ENCODE data around the gene RGS17. TPM values are rescaled to one million over a fixed set of nuclear protein-coding genes. Genes with fewer than 3 reads are reported as not detected.

RGS17 gene
- total and polyA plus RNA-seq, 2 of the 13 experiments (the other 11 are each of a cell fraction or from before 2014, with no cell fraction given): 0.04 TPM; not detected in 1

DNA sequence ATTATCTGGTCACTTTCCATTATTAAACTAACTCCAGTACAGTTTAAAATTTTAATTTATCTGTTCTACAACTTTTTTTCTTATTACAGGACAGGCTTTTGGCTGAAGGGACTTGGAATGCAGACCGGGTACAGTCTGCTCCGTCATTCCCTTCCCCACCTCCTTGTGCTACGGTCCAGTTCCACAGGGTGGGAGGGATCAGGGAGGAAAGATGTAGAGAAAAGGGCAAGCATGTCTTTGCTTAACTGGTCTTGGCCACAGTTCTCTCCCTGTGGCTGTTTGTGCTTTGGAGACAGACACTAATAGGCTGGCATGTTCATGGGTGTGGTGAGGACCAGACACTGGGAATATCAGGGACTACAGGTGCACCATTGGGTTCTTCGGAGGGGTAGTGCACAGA is 12.1 kb upstream of the RGS17 start (continued):
- TF ChIP-seq, protein P1, sequence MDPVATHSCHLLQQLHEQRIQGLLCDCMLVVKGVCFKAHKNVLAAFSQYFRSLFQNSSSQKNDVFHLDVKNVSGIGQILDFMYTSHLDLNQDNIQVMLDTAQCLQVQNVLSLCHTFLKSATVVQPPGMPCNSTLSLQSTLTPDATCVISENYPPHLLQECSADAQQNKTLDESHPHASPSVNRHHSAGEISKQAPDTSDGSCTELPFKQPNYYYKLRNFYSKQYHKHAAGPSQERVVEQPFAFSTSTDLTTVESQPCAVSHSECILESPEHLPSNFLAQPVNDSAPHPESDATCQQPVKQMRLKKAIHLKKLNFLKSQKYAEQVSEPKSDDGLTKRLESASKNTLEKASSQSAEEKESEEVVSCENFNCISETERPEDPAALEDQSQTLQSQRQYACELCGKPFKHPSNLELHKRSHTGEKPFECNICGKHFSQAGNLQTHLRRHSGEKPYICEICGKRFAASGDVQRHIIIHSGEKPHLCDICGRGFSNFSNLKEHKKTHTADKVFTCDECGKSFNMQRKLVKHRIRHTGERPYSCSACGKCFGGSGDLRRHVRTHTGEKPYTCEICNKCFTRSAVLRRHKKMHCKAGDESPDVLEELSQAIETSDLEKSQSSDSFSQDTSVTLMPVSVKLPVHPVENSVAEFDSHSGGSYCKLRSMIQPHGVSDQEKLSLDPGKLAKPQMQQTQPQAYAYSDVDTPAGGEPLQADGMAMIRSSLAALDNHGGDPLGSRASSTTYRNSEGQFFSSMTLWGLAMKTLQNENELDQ (CRISPR knock-in tag; IDR thresholded peaks at IDR 0.05; ENCODE audit: borderline replicate concordance): no peak
- no peak for TF ChIP-seq GABPA (IDR thresholded peaks at IDR 0.05; ENCODE audit: low read depth, low read length)
- TF ChIP-seq GABPA (CRISPR knock-in tag; IDR thresholded peaks at IDR 0.05; ENCODE audit: low read depth): no peak
- TF ChIP-seq ZNF773 (CRISPR knock-in tag; IDR thresholded peaks at IDR 0.05; ENCODE audit: borderline replicate concordance): no peak
- TF ChIP-seq ZSCAN12 (CRISPR knock-in tag; IDR thresholded peaks at IDR 0.05): no peak

DNA sequence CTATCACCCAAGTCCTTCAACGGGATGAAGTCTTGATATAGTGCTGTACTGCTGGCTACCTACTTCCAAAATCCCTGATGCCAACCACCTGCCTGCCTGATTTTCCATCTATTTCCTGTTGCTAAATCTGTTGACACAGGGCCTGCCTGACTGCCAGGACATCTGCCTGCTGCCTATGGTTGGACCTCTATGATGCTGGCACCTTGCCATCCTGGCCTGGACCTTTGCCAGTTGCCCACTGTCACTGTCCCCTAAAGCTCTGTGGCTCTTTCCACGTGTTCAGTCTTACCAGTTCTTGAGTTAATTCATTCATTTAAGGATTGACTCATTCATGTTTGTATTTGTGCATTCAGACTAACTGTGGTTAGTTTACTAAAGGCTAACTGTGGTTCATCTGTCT is 9.2 kb upstream of the RGS17 start:
- H3K4me1 ChIP-seq (ENCODE audit: insufficient read depth, low read length): no peaks in the 10 kb centered on the region
- intact Hi-C loops (cut with micrococcal nuclease; ENCODE audit: unreplicated experiment): no loop called here
- no peak overlapping the region for H2AFZ ChIP-seq (ENCODE audit: low read length)
- 7% methylated on average over 2 of the region's 2 CpGs for WGBS (ENCODE audit: low lambda C conversion rate)
- DNase-seq (ENCODE audit: low spot score): no peak
- H3K9ac ChIP-seq (ENCODE audit: insufficient read depth, low read depth, low read length): no peak overlapping the region
- in situ Hi-C loops (cut with HindIII; ENCODE audit: extremely low pct_ligation_motif_present, low pct_unique_long_range_greater_than_20kb): no loop called here
- H3K9me3 ChIP-seq (ENCODE audit: low read length): no peaks in the 10 kb centered on the region
- H3K36me3 ChIP-seq (replicated peaks in 1 of 2; ENCODE audit: control insufficient read depth in 1 of 2, insufficient read depth in 2 of 2, low read length in 2 of 2): no peaks in the 10 kb centered on the region
- CTCF ChIA-PET (ENCODE audit: low intra/inter-chr PET ratio, low total read pairs): no interaction called here
- no peak overlapping the region for H3K27ac ChIP-seq (ENCODE audit: extremely low read length, insufficient read depth, low read length)
- POLR2A ChIA-PET: no interaction called here
- H4K20me1 ChIP-seq (ENCODE audit: insufficient read depth, low read length): no peaks in the 10 kb centered on the region
- no peak overlapping the region for H3K4me3 ChIP-seq (replicated peaks in 1 of 3; ENCODE audit: insufficient read depth in 1 of 3, low read depth in 2 of 3, low read length in 3 of 3)
- FAIRE-seq: no peak
- peaks cover 0 to 2% of the 10 kb centered on the region in 2 experiments; a peak in 1 of 5 replicates for H3K27me3 ChIP-seq (ENCODE audit: control insufficient read depth in 1 of 2, insufficient read depth in 2 of 2, low read length in 2 of 2)
- no TSS peak for BruUV-seq (replicated peaks)
- no peak overlapping the region for H3K4me2 ChIP-seq (ENCODE audit: low read depth, low read length)
- no peaks in the 10 kb centered on the region for H3K79me2 ChIP-seq (ENCODE audit: insufficient read depth, low read length)
- ATAC-seq: no peak
- TF ChIP-seq WIZ (CRISPR knock-in tag; IDR thresholded peaks at IDR 0.05): no peak
- TF ChIP-seq ZBTB7B (CRISPR knock-in tag; IDR thresholded peaks at IDR 0.05): no peak
- no peak for TF ChIP-seq ZNF501 (CRISPR knock-in tag; IDR thresholded peaks at IDR 0.05)
- TF ChIP-seq HNRNPH1 (optimal IDR thresholded peaks at IDR 0.05; ENCODE audit: low read depth, low read length): no peak
- no peak for TF ChIP-seq ZNF567 (CRISPR knock-in tag; IDR thresholded peaks at IDR 0.05; ENCODE audit: borderline replicate concordance)
- TF ChIP-seq ZNF138 (CRISPR knock-in tag; IDR thresholded peaks at IDR 0.05; ENCODE audit: low read depth): no peak
- no peak for TF ChIP-seq DR1 (CRISPR knock-in tag; IDR thresholded peaks at IDR 0.05)
- TF ChIP-seq, protein P2, sequence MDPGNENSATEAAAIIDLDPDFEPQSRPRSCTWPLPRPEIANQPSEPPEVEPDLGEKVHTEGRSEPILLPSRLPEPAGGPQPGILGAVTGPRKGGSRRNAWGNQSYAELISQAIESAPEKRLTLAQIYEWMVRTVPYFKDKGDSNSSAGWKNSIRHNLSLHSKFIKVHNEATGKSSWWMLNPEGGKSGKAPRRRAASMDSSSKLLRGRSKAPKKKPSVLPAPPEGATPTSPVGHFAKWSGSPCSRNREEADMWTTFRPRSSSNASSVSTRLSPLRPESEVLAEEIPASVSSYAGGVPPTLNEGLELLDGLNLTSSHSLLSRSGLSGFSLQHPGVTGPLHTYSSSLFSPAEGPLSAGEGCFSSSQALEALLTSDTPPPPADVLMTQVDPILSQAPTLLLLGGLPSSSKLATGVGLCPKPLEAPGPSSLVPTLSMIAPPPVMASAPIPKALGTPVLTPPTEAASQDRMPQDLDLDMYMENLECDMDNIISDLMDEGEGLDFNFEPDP (CRISPR knock-in tag; conservative IDR thresholded peaks at IDR 0.05): no peak
- TF ChIP-seq, protein P3, sequence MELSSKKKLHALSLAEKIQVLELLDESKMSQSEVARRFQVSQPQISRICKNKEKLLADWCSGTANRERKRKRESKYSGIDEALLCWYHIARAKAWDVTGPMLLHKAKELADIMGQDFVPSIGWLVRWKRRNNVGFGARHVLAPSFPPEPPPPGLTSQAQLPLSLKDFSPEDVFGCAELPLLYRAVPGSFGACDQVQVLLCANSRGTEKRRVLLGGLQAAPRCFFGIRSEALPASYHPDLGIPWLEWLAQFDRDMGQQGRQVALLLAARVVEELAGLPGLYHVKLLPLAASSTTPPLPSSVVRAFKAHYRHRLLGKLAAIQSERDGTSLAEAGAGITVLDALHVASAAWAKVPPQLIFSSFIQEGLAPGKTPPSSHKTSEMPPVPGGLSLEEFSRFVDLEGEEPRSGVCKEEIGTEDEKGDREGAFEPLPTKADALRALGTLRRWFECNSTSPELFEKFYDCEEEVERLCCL (CRISPR knock-in tag; IDR thresholded peaks at IDR 0.05; ENCODE audit: borderline replicate concordance): no peak
